Measurements from ENCODE around the gene VEPH1.

Gene VEPH1

GRCh38 chr3:157522648-157523047 lies 19.4 kb upstream of the VEPH1 start:
- no peak for DNase-seq

GRCh38 chr3:157520485-157521150 lies 17.4 kb upstream of the VEPH1 start:
- DNase-seq, result no peak

- DNase-seq, result no peak
Observed at GRCh38 chr3:157518881-157519280, 15.7 kb upstream of the VEPH1 start.

GRCh38 chr3:157516928-157517327 lies 13.7 kb upstream of the VEPH1 start:
- DNase-seq, result no peak

GRCh38 chr3:157515398-157515797 lies 12.2 kb upstream of the VEPH1 start:
- DNase-seq, result no peak

- no peak for DNase-seq
Observed at GRCh38 chr3:157514371-157514895, 11.2 kb upstream of the VEPH1 start.

- DNase-seq, result no peak
Observed at GRCh38 chr3:157513585-157513984, 10.4 kb upstream of the VEPH1 start.

GRCh38 chr3:157512534-157512933 lies 9.3 kb upstream of the VEPH1 start:
- no peak for DNase-seq

GRCh38 chr3:157508461-157508860 lies 5.2 kb upstream of the VEPH1 start:
- DNase-seq, result no peak

- no peak for DNase-seq
Observed at GRCh38 chr3:157501863-157502262, 1.4 kb downstream of the VEPH1 start.

- no peak for DNase-seq
Observed at GRCh38 chr3:157500232-157500631, 3.0 kb downstream of the VEPH1 start.

GRCh38 chr3:157499342-157499963 lies 3.8 kb downstream of the VEPH1 start:
- DNase-seq, result no peak

GRCh38 chr3:157498371-157498770 lies 4.8 kb downstream of the VEPH1 start:
- no peak for DNase-seq

- no peak for DNase-seq
Observed at GRCh38 chr3:157495846-157496245, 7.4 kb downstream of the VEPH1 start.

GRCh38 chr3:157494581-157495281 lies 8.5 kb downstream of the VEPH1 start:
- no peak for DNase-seq

GRCh38 chr3:157493627-157494550 lies 9.3 kb downstream of the VEPH1 start:
- DNase-seq, result peak in 1 of 2 donors; percentile 4

GRCh38 chr3:157491136-157491535 lies 12.1 kb downstream of the VEPH1 start:
- DNase-seq, result no peak

- DNase-seq, result no peak
Observed at GRCh38 chr3:157488144-157488543, 15.1 kb downstream of the VEPH1 start.

GRCh38 chr3:157487339-157487738 lies 15.9 kb downstream of the VEPH1 start:
- DNase-seq, result no peak

- no peak for DNase-seq
Observed at GRCh38 chr3:157479464-157480243, 23.6 kb downstream of the VEPH1 start.

GRCh38 chr3:157477441-157477840 lies 25.8 kb downstream of the VEPH1 start:
- DNase-seq, result no peak

GRCh38 chr3:157475921-157476414 lies 27.2 kb downstream of the VEPH1 start:
- DNase-seq, result no peak

All from bone marrow (tissue), 2 donors.